ENCODE data around the gene HELT.

Gene HELT

DNA sequence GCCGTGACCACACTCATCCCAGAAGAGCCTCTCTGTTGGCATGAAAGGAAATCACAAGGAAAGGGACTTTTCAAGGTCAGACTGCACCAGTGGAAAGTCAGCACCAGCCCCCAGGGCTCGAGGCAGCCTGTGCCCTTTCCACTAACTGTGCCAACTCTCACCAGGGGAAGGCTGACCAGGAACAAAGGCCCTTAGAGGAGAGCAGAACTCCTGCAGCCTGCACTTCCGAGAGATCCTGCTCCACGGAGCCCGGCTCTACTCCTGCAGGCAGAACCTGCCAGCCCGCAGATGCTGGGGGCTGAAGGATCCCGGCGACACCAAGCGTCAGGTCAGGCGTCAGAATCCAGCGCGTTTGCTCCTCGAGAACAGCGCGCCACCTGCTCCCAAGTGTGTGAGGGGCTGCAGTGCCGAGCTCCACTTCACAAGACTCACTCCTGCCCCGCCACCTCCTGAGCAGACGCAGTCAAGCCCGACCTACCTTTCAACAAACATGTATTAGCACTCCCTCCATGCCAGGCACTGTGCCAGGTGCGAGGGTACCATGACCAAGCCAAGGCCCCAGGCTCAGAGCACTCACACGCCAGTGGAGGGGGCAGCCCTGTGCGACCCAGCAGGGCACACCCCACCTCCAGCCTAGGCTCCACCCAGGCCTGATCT lies 13.6 kb upstream of the HELT start:
- FAIRE-seq, result no peak

- peak; percentile 62 for FAIRE-seq
These were observed 13.0 kb upstream of the HELT start for GRCh38 chr4:185005219-185005819.

GRCh38 chr4:185011408-185011807 lies 6.9 kb upstream of the HELT start:
- no peak for FAIRE-seq

- no peak for FAIRE-seq
These were observed 4.7 kb upstream of the HELT start for GRCh38 chr4:185013417-185014125.

DNA sequence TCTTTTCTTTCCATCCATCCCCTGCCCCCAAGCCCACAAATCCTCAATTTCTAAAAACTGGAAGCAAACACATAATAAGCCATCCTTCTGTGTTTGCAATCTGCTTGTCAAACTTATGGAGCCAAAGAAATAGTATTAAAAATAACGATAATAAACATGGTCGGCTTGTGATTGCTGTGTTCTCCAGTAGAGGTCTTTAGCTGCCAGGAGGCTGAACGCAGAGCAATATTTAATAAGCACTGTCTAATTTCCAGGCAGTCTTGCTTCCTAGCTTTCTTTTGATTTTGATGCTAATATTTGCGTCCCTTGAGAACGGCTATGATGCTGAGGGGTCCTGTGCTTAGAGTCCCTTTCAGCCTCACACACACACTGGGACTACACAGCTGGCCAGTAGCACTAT lies 3.2 kb upstream of the HELT start:
- no peak for FAIRE-seq

GRCh38 chr4:185016101-185016940 lies 2.0 kb upstream of the HELT start:
- no peak for FAIRE-seq

- FAIRE-seq, result no peak
These were observed 1.1 kb upstream of the HELT start for GRCh38 chr4:185016946-185017758.

- FAIRE-seq, result no peak
These were observed 655 bp downstream of the HELT start for GRCh38 chr4:185018834-185019455.

DNA sequence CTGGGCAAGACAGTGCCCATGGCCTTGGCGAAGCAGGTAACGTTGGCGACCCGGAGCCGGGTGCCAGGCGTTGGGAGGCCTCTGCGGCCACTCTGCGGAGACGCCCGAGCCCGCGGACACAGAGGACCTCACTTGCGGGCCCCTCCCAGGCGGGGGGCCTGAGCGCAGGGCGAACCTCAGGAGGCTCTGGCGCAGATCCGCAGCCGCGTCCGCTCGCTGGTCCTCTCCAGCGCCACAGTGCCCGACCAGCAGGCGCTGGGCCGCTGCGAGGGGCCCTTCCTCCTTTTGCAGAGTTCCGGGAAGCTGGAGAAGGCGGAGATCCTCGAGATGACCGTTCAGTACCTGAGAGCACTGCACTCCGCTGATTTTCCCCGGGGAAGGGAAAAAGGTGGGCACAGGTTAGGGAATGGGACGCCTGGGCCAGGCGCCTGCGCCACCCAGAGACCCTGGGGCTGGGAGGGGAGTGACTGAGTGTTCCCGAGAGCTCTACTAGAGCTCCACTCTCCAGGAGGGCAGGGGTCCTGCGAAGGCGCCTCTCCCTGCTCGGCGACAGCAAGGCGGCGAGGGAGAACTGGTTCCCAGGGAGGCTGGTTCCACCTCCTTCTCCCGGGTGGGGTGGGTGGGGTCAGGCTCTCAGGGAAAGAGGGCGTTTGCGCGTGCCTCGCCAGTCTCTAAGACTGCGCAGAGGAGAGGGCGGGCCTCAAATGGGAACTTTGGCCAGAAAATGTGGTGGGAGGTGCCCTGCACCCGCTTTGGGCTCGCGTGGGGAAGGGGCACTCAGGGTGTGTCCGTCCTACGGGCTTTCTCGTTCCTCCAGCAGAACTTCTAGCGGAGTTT lies 1.4 kb downstream of the HELT start:
- FAIRE-seq, result no peak

DNA sequence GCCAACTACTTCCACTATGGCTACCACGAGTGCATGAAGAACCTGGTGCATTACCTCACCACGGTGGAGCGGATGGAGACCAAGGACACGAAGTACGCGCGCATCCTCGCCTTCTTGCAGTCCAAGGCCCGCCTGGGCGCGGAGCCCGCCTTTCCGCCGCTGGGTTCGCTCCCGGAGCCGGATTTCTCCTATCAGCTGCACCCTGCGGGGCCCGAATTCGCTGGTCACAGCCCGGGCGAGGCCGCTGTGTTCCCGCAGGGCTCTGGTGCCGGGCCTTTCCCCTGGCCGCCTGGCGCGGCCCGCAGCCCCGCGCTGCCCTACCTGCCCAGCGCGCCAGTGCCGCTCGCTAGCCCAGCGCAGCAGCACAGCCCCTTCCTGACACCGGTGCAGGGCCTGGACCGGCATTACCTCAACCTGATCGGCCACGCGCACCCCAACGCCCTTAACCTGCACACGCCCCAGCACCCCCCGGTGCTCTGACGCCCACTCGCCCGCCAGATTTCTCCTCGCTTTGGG lies 2.1 kb downstream of the HELT start:
- no peak for FAIRE-seq

- FAIRE-seq, result no peak
These were observed 2.8 kb downstream of the HELT start for GRCh38 chr4:185020863-185021761.

DNA sequence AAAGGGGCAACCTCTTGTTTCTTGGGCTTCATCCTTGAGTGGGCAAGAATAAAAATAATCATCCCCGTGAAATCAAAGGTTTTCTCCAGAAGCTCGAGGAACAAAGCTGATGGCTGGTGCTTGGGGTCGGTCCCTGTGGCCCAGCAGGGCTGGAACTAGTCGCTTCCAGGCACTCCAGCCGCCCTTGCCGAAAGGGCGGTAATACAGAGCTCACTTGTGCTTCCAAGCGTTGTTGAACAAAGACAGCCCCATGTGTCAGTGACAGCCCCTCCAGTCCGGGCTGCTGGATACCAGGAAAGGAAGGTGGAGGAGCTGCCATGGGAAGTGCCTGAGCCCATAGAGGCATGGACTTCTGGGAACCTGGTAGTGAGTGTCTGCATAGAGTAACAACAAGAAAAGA lies 5.2 kb downstream of the HELT start:
- no peak for FAIRE-seq

DNA sequence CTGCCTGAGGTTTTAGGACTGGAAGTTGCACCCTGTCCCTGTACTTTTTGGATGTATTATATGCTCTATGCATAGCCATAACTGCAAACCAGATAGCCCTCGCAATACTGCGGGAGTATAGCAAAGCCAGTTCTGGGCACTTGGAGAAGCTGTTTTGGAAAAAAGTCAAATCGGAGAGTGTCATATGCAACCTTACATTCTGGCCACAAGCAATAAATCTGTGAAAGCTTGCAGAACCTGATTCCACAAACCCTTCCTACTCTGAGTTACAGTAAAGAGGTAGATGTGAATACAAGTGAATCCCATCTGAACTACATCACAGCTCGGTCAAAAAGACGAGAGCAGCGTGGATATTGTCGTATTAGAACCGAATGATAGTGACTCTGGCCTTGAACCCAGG lies 10.3 kb downstream of the HELT start:
- no peak for FAIRE-seq

DNA sequence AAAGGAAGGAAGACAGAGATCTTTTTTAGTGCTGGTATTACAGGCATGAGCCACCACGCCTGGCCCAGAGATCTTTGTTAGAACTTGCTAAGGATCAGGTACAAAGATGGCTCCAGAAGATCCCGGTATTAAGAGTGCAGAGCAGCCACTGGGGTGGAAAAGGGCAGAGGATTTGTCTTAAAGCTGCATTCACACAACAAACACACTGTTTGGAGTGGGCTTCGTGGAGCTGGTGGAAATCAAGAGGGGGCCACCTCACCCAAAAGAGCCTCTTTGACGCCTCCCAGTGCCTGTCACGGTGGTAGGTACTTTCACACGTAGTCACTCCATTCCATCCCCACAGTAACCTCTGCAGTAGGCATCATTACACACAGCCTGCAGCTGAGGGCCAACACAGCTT lies 13.3 kb downstream of the HELT start:
- no peak for FAIRE-seq

GRCh38 chr4:185033072-185033471 lies 14.8 kb downstream of the HELT start:
- no peak for FAIRE-seq

DNA sequence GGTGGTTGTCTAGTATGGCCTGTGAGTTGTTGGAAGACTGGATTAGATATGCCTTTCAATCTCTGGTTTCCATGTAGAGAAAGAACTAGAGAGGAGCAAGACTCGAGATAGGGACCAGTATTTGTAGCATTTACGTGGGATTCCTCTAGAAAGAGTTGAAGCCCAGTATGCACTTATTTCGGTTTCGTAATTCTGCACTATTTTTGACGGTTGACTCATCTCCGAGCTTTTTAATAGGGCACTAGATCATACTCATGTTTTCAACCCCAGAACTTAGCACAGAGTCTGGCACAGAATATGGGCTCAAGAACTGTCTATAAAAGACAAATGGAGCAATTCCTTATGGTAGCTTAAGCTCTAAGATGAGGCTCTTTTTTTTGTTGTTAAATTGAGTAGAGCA lies 15.7 kb downstream of the HELT start:
- FAIRE-seq, result no peak

DNA sequence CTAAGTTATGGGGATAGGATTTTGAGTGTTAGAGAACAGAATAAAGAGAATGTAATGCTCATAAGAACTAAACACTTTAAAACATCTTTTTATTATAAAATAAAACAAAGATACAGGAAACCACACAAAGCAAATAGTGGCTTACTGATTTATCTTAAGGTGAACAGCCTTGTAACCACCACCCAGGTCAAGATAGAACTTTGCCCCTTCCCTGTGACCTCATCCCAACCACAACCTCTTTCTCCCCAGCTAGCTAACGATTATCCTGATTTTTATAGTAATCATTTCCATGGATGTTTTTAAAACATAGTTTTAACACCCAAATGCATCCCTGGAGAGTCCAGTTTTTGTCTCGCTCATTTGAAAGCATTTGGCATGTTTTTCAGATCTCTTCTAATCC lies 17.0 kb downstream of the HELT start:
- FAIRE-seq, result no peak

GRCh38 chr4:185036019-185036418 lies 17.7 kb downstream of the HELT start:
- no peak for FAIRE-seq

DNA sequence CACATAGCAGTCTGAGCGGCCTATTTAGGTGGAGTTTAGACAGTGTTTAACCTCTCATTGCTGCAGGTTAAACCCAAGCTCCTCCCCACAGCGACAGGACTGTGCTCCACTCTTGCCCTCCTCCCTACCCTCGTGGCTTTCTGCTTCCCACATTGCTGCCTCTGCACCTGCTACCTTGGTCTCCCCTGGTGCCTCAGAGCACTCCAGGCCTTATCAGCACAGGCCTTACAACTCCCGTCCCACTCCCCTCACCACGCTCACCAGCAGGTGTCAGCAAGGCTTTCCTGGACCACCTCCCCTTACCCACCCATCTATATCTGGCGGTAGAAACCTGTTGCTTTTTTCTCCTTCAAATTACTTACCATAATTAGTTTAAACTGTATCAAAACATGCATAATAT lies 18.6 kb downstream of the HELT start:
- FAIRE-seq, result no peak

Data from TTC549 (cell line).